HepG2 (cell line): ENCODE measurements around the gene CDKL5.

Experiments
- CHD4 ChIP-seq: fragments of 200-600 bp; sonication (generic); IDR thresholded peaks from 2 replicates; pipeline ENCODE4 v1.7.0; 2017; ENCODE audit warnings: mild to moderate bottlenecking, low read length, borderline replicate concordance
- DMAP1 ChIP-seq: IDR thresholded peaks from 2 replicates; pipeline ENCODE4 v1.6.1; 2016
- FOXC1 ChIP-seq: sonication (generic); formaldehyde crosslinking; IDR thresholded peaks from 2 replicates; pipeline ENCODE4 v1.8.0; 2022; ENCODE audit warnings: mild to moderate bottlenecking, missing genetic modification reagents, borderline replicate concordance
- KDM1A ChIP-seq: IDR thresholded peaks from 2 replicates; pipeline ENCODE4 v1.6.1; 2016; ENCODE audit warnings: missing compliant biosample characterization
- POLR2A ChIP-seq, 2 experiments: IDR thresholded peaks; 2 replicates each; pipeline ENCODE4 v1.6.1; 2011; ENCODE audit warnings: low read depth in 2 of 2, low read length in 2 of 2, mild to moderate bottlenecking in 1 of 2, moderate library complexity in 1 of 2; ENCODE audit not compliant: insufficient read depth in 1 of 2
- POLR2AphosphoS5 ChIP-seq: IDR thresholded peaks from 2 replicates; pipeline ENCODE4 v1.6.1; 2012; ENCODE audit warnings: low read depth, low read length
- RAD51 ChIP-seq: fragments of 450-650 bp; IDR thresholded peaks from 2 replicates; pipeline ENCODE4 v1.6.1; 2016; ENCODE audit warnings: borderline replicate concordance
- YY1 ChIP-seq: IDR thresholded peaks from 2 replicates; pipeline ENCODE4 v1.6.1; 2011; ENCODE audit warnings: low read length, low read depth, moderate library complexity, mild to moderate bottlenecking; ENCODE audit not compliant: insufficient read depth, insufficient replicate concordance
- ZNF772 ChIP-seq: sonication (generic); formaldehyde crosslinking; IDR thresholded peaks from 2 replicates; pipeline ENCODE4 v1.5.0; 2020; ENCODE audit warnings: mild to moderate bottlenecking, missing genetic modification reagents
- ZZZ3 ChIP-seq: sonication (generic); formaldehyde crosslinking; IDR thresholded peaks from 2 replicates; pipeline ENCODE4 v1.4.0; 2020; ENCODE audit warnings: missing genetic modification reagents, mild to moderate bottlenecking, borderline replicate concordance
- TF ChIP-seq, protein P1 (sequence below): IDR thresholded peaks from 2 replicates; pipeline ENCODE4 v1.4.0; 2020; ENCODE audit warnings: mild to moderate bottlenecking, missing genetic modification reagents
- TF ChIP-seq, protein P2 (sequence below): sonication (generic); formaldehyde crosslinking; IDR thresholded peaks from 2 replicates; pipeline ENCODE4 v1.5.0; 2020; ENCODE audit warnings: mild to moderate bottlenecking, missing genetic modification reagents, moderate library complexity
- TF ChIP-seq, protein P3 (sequence below): sonication (generic); formaldehyde crosslinking; IDR thresholded peaks from 2 replicates; pipeline ENCODE4 v1.4.0; 2020; ENCODE audit warnings: missing genetic modification reagents

DNA sequence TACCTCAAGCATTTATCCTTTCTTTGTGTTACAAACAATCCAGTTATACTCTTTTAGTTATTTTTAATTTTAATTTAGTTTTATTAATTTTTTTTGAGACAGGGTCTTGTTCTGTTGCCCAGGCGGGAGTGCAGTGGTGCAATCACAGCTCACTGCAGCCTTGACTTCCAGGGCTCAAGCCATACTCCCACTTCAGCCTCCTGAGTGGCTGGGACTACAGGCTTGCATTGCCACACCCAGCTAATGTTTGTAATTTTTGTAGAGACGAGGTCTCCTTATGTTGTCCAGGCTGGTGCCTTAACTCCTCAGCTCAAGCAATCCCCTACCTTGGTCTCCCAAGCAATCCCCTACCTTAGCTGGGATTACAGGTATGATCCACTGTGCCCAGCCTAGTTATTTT, 45.9 kb downstream of the CDKL5 start:
- TF ChIP-seq FOXC1 (CRISPR knock-in tag) = no peak
- no peak for TF ChIP-seq POLR2A (IDR thresholded peaks at IDR 0.05; ENCODE audit: insufficient read depth in 1 of 2, low read depth in 2 of 2, low read length in 2 of 2)
- no peak for TF ChIP-seq KDM1A
- TF ChIP-seq DMAP1 (CRISPR knock-in tag) = no peak
- TF ChIP-seq, protein P1, sequence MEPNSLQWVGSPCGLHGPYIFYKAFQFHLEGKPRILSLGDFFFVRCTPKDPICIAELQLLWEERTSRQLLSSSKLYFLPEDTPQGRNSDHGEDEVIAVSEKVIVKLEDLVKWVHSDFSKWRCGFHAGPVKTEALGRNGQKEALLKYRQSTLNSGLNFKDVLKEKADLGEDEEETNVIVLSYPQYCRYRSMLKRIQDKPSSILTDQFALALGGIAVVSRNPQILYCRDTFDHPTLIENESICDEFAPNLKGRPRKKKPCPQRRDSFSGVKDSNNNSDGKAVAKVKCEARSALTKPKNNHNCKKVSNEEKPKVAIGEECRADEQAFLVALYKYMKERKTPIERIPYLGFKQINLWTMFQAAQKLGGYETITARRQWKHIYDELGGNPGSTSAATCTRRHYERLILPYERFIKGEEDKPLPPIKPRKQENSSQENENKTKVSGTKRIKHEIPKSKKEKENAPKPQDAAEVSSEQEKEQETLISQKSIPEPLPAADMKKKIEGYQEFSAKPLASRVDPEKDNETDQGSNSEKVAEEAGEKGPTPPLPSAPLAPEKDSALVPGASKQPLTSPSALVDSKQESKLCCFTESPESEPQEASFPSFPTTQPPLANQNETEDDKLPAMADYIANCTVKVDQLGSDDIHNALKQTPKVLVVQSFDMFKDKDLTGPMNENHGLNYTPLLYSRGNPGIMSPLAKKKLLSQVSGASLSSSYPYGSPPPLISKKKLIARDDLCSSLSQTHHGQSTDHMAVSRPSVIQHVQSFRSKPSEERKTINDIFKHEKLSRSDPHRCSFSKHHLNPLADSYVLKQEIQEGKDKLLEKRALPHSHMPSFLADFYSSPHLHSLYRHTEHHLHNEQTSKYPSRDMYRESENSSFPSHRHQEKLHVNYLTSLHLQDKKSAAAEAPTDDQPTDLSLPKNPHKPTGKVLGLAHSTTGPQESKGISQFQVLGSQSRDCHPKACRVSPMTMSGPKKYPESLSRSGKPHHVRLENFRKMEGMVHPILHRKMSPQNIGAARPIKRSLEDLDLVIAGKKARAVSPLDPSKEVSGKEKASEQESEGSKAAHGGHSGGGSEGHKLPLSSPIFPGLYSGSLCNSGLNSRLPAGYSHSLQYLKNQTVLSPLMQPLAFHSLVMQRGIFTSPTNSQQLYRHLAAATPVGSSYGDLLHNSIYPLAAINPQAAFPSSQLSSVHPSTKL (CRISPR knock-in tag) = no peak
- TF ChIP-seq ZZZ3 (CRISPR knock-in tag) = no peak
- TF ChIP-seq YY1 = no peak
- TF ChIP-seq POLR2AphosphoS5 = no peak
- TF ChIP-seq CHD4 = no peak
- TF ChIP-seq RAD51 = no peak
- TF ChIP-seq, protein P2, sequence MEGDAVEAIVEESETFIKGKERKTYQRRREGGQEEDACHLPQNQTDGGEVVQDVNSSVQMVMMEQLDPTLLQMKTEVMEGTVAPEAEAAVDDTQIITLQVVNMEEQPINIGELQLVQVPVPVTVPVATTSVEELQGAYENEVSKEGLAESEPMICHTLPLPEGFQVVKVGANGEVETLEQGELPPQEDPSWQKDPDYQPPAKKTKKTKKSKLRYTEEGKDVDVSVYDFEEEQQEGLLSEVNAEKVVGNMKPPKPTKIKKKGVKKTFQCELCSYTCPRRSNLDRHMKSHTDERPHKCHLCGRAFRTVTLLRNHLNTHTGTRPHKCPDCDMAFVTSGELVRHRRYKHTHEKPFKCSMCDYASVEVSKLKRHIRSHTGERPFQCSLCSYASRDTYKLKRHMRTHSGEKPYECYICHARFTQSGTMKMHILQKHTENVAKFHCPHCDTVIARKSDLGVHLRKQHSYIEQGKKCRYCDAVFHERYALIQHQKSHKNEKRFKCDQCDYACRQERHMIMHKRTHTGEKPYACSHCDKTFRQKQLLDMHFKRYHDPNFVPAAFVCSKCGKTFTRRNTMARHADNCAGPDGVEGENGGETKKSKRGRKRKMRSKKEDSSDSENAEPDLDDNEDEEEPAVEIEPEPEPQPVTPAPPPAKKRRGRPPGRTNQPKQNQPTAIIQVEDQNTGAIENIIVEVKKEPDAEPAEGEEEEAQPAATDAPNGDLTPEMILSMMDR (CRISPR knock-in tag) = no peak
- TF ChIP-seq, protein P3, sequence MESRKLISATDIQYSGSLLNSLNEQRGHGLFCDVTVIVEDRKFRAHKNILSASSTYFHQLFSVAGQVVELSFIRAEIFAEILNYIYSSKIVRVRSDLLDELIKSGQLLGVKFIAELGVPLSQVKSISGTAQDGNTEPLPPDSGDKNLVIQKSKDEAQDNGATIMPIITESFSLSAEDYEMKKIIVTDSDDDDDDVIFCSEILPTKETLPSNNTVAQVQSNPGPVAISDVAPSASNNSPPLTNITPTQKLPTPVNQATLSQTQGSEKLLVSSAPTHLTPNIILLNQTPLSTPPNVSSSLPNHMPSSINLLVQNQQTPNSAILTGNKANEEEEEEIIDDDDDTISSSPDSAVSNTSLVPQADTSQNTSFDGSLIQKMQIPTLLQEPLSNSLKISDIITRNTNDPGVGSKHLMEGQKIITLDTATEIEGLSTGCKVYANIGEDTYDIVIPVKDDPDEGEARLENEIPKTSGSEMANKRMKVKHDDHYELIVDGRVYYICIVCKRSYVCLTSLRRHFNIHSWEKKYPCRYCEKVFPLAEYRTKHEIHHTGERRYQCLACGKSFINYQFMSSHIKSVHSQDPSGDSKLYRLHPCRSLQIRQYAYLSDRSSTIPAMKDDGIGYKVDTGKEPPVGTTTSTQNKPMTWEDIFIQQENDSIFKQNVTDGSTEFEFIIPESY = no peak
- TF ChIP-seq ZNF772 (CRISPR knock-in tag) = no peak
